GM12801 (cell line): ENCODE measurements around the gene FEM1A.

ENCODE experiments used
- TF ChIP-seq, protein P1 (sequence below): IDR thresholded peaks from one replicate; pipeline ENCODE4 v1.5.1; 2011; ENCODE audit warnings: control low read depth; ENCODE audit not compliant: insufficient read length; ENCODE audit errors: extremely low read depth

FEM1A gene

DNA sequence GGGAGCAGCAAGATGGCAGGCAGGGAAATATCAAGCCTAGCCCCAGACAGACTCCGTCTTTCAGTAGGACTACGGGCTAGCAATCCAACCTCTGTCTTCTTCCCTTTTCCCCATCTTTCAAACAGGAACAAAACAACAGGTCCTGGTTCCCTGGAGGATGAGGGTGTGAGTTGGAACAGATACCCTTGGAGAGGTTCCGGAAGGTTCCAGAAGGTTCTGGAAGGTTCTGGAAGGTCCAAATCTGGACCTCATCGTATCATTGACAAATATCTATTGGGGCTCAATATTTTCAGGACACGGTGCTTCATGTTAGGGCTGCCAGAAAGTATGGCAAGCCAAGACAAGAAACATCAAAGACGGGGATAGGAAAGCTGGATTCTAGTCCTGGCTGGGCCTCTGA lies 28.5 kb upstream of the FEM1A start:
- TF ChIP-seq, protein P1, sequence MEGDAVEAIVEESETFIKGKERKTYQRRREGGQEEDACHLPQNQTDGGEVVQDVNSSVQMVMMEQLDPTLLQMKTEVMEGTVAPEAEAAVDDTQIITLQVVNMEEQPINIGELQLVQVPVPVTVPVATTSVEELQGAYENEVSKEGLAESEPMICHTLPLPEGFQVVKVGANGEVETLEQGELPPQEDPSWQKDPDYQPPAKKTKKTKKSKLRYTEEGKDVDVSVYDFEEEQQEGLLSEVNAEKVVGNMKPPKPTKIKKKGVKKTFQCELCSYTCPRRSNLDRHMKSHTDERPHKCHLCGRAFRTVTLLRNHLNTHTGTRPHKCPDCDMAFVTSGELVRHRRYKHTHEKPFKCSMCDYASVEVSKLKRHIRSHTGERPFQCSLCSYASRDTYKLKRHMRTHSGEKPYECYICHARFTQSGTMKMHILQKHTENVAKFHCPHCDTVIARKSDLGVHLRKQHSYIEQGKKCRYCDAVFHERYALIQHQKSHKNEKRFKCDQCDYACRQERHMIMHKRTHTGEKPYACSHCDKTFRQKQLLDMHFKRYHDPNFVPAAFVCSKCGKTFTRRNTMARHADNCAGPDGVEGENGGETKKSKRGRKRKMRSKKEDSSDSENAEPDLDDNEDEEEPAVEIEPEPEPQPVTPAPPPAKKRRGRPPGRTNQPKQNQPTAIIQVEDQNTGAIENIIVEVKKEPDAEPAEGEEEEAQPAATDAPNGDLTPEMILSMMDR, result no peak

GRCh38 chr19:4764393-4764660 lies 27.2 kb upstream of the FEM1A start:
- TF ChIP-seq, protein P1, result no peak

GRCh38 chr19:4768934-4769777 lies 22.4 kb upstream of the FEM1A start:
- TF ChIP-seq, protein P1, result no peak

GRCh38 chr19:4772566-4772965 lies 19.0 kb upstream of the FEM1A start:
- TF ChIP-seq, protein P1, result no peak

- TF ChIP-seq, protein P1, result no peak
These were observed 18.4 kb upstream of the FEM1A start for GRCh38 chr19:4773047-4773640.

- TF ChIP-seq, protein P1, result no peak
These were observed 17.4 kb upstream of the FEM1A start for GRCh38 chr19:4774136-4774535.

GRCh38 chr19:4775627-4776152 lies 15.8 kb upstream of the FEM1A start:
- TF ChIP-seq, protein P1, result no peak
